Endothelial cell of umbilical vein (primary cell): Measurements from ENCODE around the gene OLFML2B. TPM values are rescaled to one million over a fixed set of nuclear protein-coding genes. Genes with fewer than 3 reads are reported as not detected.

Experiments used
- BruUV-seq: library from RNA; stranded (reverse); fragments of 400-500 nt; replicated peaks from 2 replicates; lab custom pipeline; 2021; lab: Mats Ljungman, UMichigan
- CTCF ChIA-PET: fragments of 300-600, 350-600 bp; sonication (Branson Sonifier 250); formaldehyde crosslinking; loops from one replicate; lab custom pipeline; 2021; ENCODE audit warnings: antibody characterized with exemption, inconsistent platforms; lab: Charles Lee
- POLR2A ChIA-PET: fragments of 300-600, 350-600 bp; sonication (Branson Sonifier 250); formaldehyde crosslinking; loops from one replicate; lab custom pipeline; 2021; ENCODE audit warnings: antibody characterized with exemption, inconsistent platforms; lab: Charles Lee
- DNase-seq: peaks from one replicate; pipeline ENCODE4 v3.0.0-alpha.2; 2011; ENCODE audit warnings: low read depth, low spot score
- FAIRE-seq: peaks from 2 replicates; lab custom pipeline; 2011; peaks lifted over from hg19 to GRCh38; lab: Jason Lieb, UNC
- H2AFZ ChIP-seq: 2 replicates; pipeline ENCODE4 v1.6.0; 2012; ENCODE audit warnings: low read depth, low read length, control low read depth, inconsistent platforms
- H3K27ac ChIP-seq: 2 replicates; pipeline ENCODE4 v1.5.1; 2011; ENCODE audit warnings: low read depth, mild to moderate bottlenecking, control low read depth, low read length, moderate library complexity; ENCODE audit not compliant: insufficient read depth
- H3K27me3 ChIP-seq, 2 experiments: 2 replicates each; pipeline versions ENCODE4 v1.6.0 to v1.6.1; 2011; ENCODE audit warnings: low read length in 2 of 2, mixed read lengths in 1 of 2; ENCODE audit not compliant: control insufficient read depth in 2 of 2, insufficient read depth in 2 of 2
- H3K36me3 ChIP-seq, 2 experiments: 2 replicates in 1 of 2; 3 replicates in 1 of 2; pipeline ENCODE4 v1.5.1; 2011; ENCODE audit warnings: low read length in 2 of 2, mild to moderate bottlenecking in 1 of 2, moderate library complexity in 1 of 2; ENCODE audit not compliant: control insufficient read depth in 2 of 2, insufficient read depth in 2 of 2; ENCODE audit errors: extremely low read depth in 1 of 2
- H3K4me1 ChIP-seq: 3 replicates; pipeline ENCODE4 v1.5.1; 2011; ENCODE audit warnings: mild to moderate bottlenecking, low read length; ENCODE audit not compliant: control insufficient read depth, insufficient read depth; ENCODE audit errors: extremely low read depth
- H3K4me2 ChIP-seq: 2 replicates; pipeline ENCODE4 v1.6.1; 2011; ENCODE audit warnings: low read length, control low read depth, mixed read lengths; ENCODE audit not compliant: insufficient read depth
- H3K4me3 ChIP-seq, 3 experiments: fragments of 200-600 bp in 1 of 3; sonication (generic), shearing (Covaris generic) in 1 of 3; replicated peaks in 1 of 3; 2 replicates each; pipeline ENCODE4 v1.5.1; 2011 to 2016; ENCODE audit warnings: control low read depth in 3 of 3, low read length in 3 of 3, mild to moderate bottlenecking in 2 of 3, inconsistent platforms in 1 of 3, low read depth in 1 of 3, moderate library complexity in 1 of 3; ENCODE audit not compliant: insufficient read depth in 1 of 3
- H3K79me2 ChIP-seq: 2 replicates; pipeline ENCODE4 v1.6.0; 2012; ENCODE audit warnings: low read length, inconsistent platforms; ENCODE audit not compliant: control insufficient read depth, insufficient read depth
- H3K9ac ChIP-seq: replicated peaks from 2 replicates; pipeline ENCODE3; 2011; ENCODE audit warnings: low read length, control low read depth; ENCODE audit not compliant: insufficient read depth; ENCODE audit errors: extremely low read depth
- H3K9me1 ChIP-seq: replicated peaks from 3 replicates; pipeline ENCODE4 v1.6.0; 2011; ENCODE audit warnings: mild to moderate bottlenecking, low read length; ENCODE audit not compliant: control insufficient read depth, insufficient read depth; ENCODE audit errors: extremely low read depth
- H3K9me3 ChIP-seq: replicated peaks from 2 replicates; pipeline ENCODE4 v1.5.1; 2012; ENCODE audit warnings: low read length, inconsistent platforms; ENCODE audit not compliant: control insufficient read depth, insufficient read depth
- H4K20me1 ChIP-seq: replicated peaks from 2 replicates; pipeline ENCODE3; 2011; ENCODE audit warnings: mild to moderate bottlenecking, low read length; ENCODE audit not compliant: control insufficient read depth, insufficient read depth; ENCODE audit errors: extremely low read depth
- CTCF ChIP-seq, 2 donors: IDR thresholded peaks; 1 replicate in 1 of 2; 2 replicates in 1 of 2; pipeline ENCODE4 v1.5.1; 2011; ENCODE audit warnings: low read length in 2 of 2, mild to moderate bottlenecking in 2 of 2, moderate library complexity in 2 of 2, control low read depth in 1 of 2, inconsistent platforms in 1 of 2, low read depth in 1 of 2; ENCODE audit not compliant: insufficient read depth in 1 of 2; ENCODE audit errors: extremely low read depth in 1 of 2
- EZH2 ChIP-seq: IDR thresholded peaks from 2 replicates; pipeline ENCODE4 v1.6.1; 2012; ENCODE audit warnings: borderline replicate concordance, low read depth, mild to moderate bottlenecking, moderate library complexity, low read length, inconsistent platforms; ENCODE audit not compliant: severe bottlenecking
- FOS ChIP-seq: IDR thresholded peaks from 2 replicates; pipeline ENCODE4 v1.6.1; 2011; ENCODE audit warnings: mild to moderate bottlenecking, low read length, moderate library complexity, borderline replicate concordance; ENCODE audit not compliant: insufficient read depth
- GATA2 ChIP-seq: IDR thresholded peaks from 2 replicates; pipeline ENCODE4 v1.7.0; 2011; ENCODE audit warnings: low read depth, mild to moderate bottlenecking, moderate library complexity, mixed read lengths, low read length; ENCODE audit not compliant: insufficient read length, insufficient read depth
- JUN ChIP-seq: IDR thresholded peaks from 2 replicates; pipeline ENCODE4 v1.6.1; 2011; ENCODE audit warnings: borderline replicate concordance, low read depth; ENCODE audit not compliant: insufficient read length, insufficient read depth
- MAX ChIP-seq: IDR thresholded peaks from 2 replicates; pipeline ENCODE4 v1.6.1; 2011; ENCODE audit not compliant: insufficient read depth, insufficient read length
- MYC ChIP-seq: IDR thresholded peaks from one replicate; pipeline ENCODE4 v1.6.1; 2011; ENCODE audit warnings: mild to moderate bottlenecking, low read depth, low read length
- POLR2A ChIP-seq: IDR thresholded peaks from 2 replicates; pipeline ENCODE4 v1.6.1; 2012; ENCODE audit warnings: low read depth, mild to moderate bottlenecking, control low read depth, low read length
- POLR2AphosphoS5 ChIP-seq: IDR thresholded peaks from 2 replicates; pipeline ENCODE4 v1.6.1; 2012; ENCODE audit warnings: low read depth, mild to moderate bottlenecking, control low read depth, low read length, moderate library complexity; ENCODE audit not compliant: insufficient read depth
- dilution Hi-C: fragments of 300-500 bp; cut with MboI; formaldehyde crosslinking; loops from one replicate; pipeline ENCODE4 v1.15.0; 2019; ENCODE audit warnings: low sequenced_read_pairs; ENCODE audit not compliant: extremely low pct_ligation_motif_present
- intact Hi-C: fragments of 100-400 bp; cut with micrococcal nuclease; formaldehyde crosslinking; loops from one replicate; pipeline ENCODE4 v1.10.0; 2022
- polyA plus RNA-seq, 4 experiments: library from polyadenylated mRNA; depleted of rRNA in 3 of 4; stranded (reverse) in 3 of 4; unstranded in 1 of 4; fragments of >200 nt; gene quantifications; 2 replicates each; pipeline versions ENCODE4 v1.2.1 to v1.2.3, GENCODE V29; 2011 to 2012; ENCODE audit warnings: missing spikeins in 1 of 4
- total RNA-seq: library from RNA; stranded (reverse); gene quantifications from 2 replicates; pipeline ENCODE4 v1.2.3, GENCODE V29; 2021

OLFML2B gene
- total and polyA plus RNA-seq, 2 donors (not counting 3 experiments of a cell fraction or from before 2014, with no cell fraction given), result 0.58 to 0.62 TPM

GRCh38 chr1:161982917-161983316 lies 40.8 kb downstream of the OLFML2B start:
- no peaks in the 10 kb centered on the region for H3K79me2 ChIP-seq
- no peaks in the 10 kb centered on the region for H3K9me3 ChIP-seq
- ChIA-PET POLR2A (no interaction called here), CTCF (interaction anchor here (1.7 kb wide), 1 partner anchor 54 kb away, joined by 4 read pairs; no protein-coding TSS in a partner anchor)
- H3K4me3 ChIP-seq, result no peak overlapping the region
- no peak overlapping the region for H3K27ac ChIP-seq
- BruUV-seq, result no TSS peak
- no peaks in the 10 kb centered on the region for H4K20me1 ChIP-seq
- intact Hi-C loops (no loop called here), dilution Hi-C loops (no loop called here)
- H3K27me3 ChIP-seq, result peaks cover 2 to 9% of the 10 kb centered on the region in 2 experiments
- DNase-seq (no peak), FAIRE-seq (no peak)
- H3K36me3 ChIP-seq, result no peaks in the 10 kb centered on the region
- no peak overlapping the region for H2AFZ ChIP-seq
- TF ChIP-seq POLR2AphosphoS5 (no peak), POLR2A (no peak), FOS (no peak), CTCF (IDR thresholded peaks at IDR 0.05; ENCODE audit: extremely low read depth in 1 of 2, insufficient read depth in 1 of 2, low read depth in 1 of 2, low read length in 2 of 2) (no peak), MYC (no peak), JUN (no peak), EZH2 (no peak), GATA2 (no peak), MAX (no peak)
- no peaks in the 10 kb centered on the region for H3K9me1 ChIP-seq
- no peak overlapping the region for H3K4me2 ChIP-seq
- H3K9ac ChIP-seq, result no peak overlapping the region
- H3K4me1 ChIP-seq, result no peaks in the 10 kb centered on the region
